Panc1 (cell line): ENCODE measurements around the gene FBXW12. TPM values are rescaled to one million over a fixed set of nuclear protein-coding genes. Genes with fewer than 3 reads are reported as not detected.
"Not testable (repeated sequence)": the region's sequence is repeated elsewhere in the genome, so short reads cannot be mapped to it uniquely, and the experiment has no call there.

Experiments
- ATAC-seq: fragments of 200-7000 bp; cut with Tn5 transposase; 2 replicates; pipeline ENCODE4 v1.9.1; 2020; ENCODE audit warnings: mild to moderate bottlenecking, moderate library complexity
- Bru-seq: library from RNA; stranded (reverse); fragments of 400-500 nt; gene quantifications from one replicate; lab custom pipeline; 2021; lab: Mats Ljungman, UMichigan
- BruChase-seq, 2 experiments: library from RNA; stranded (reverse); fragments of 400-500 nt; gene quantifications; one replicate each; lab custom pipeline; 2021; lab: Mats Ljungman, UMichigan
- BruUV-seq: library from RNA; stranded (reverse); fragments of 400-500 nt; replicated peaks from 2 replicates; lab custom pipeline; 2021; lab: Mats Ljungman, UMichigan
- CTCF ChIA-PET: fragments of 300-600 bp; sonication (Branson Sonifier 250); formaldehyde crosslinking; loops from one replicate; lab custom pipeline; 2022; ENCODE audit warnings: antibody characterized with exemption; lab: Charles Lee
- POLR2A ChIA-PET: fragments of 300-600 bp; sonication (Branson Sonifier 250); formaldehyde crosslinking; loops from one replicate; lab custom pipeline; 2022; ENCODE audit warnings: antibody characterized with exemption; lab: Charles Lee
- DNase-seq: peaks from one replicate; pipeline ENCODE4 v3.0.0-alpha.2; 2010; ENCODE audit warnings: low read depth, low spot score
- H3K27ac ChIP-seq: 2 replicates; pipeline ENCODE4 v1.5.1; 2011; ENCODE audit warnings: mild to moderate bottlenecking, low read length, inconsistent platforms
- H3K27me3 ChIP-seq: fragments of 200-500 bp; sonication (Bioruptor generic); 2 replicates; pipeline ENCODE4 v1.6.0; 2014; ENCODE audit warnings: low read length, inconsistent platforms; ENCODE audit not compliant: control insufficient read depth, insufficient read depth
- H3K36me3 ChIP-seq: fragments of 200-500 bp; sonication (Bioruptor generic); 2 replicates; pipeline ENCODE4 v1.5.1; 2014; ENCODE audit warnings: inconsistent platforms, mild to moderate bottlenecking, low read length, moderate library complexity; ENCODE audit not compliant: control insufficient read depth, insufficient read depth
- H3K4me1 ChIP-seq: 2 replicates; pipeline ENCODE4 v1.5.1; 2011; ENCODE audit warnings: inconsistent platforms, mild to moderate bottlenecking, low read length, moderate library complexity; ENCODE audit not compliant: control insufficient read depth, insufficient read depth
- H3K4me3 ChIP-seq, 2 experiments: 2 replicates each; pipeline ENCODE4 v1.5.1; 2011 to 2012; ENCODE audit warnings: low read depth in 2 of 2, low read length in 2 of 2, mild to moderate bottlenecking in 2 of 2, inconsistent platforms in 1 of 2, moderate library complexity in 1 of 2
- H3K9me3 ChIP-seq: fragments of 200-500 bp; sonication (Bioruptor generic); 2 replicates; pipeline ENCODE4 v1.5.1; 2014; ENCODE audit warnings: low read depth, mild to moderate bottlenecking, inconsistent platforms, low read length, moderate library complexity; ENCODE audit not compliant: control insufficient read depth, insufficient read depth
- CTCF ChIP-seq: fragments of 450-650 bp; IDR thresholded peaks from 2 replicates; pipeline ENCODE4 v1.5.1; 2017; ENCODE audit warnings: mild to moderate bottlenecking
- POLR2AphosphoS5 ChIP-seq: IDR thresholded peaks from 2 replicates; pipeline ENCODE4 v1.6.1; 2012; ENCODE audit warnings: mild to moderate bottlenecking, low read depth, low read length, moderate library complexity
- SIN3A ChIP-seq: IDR thresholded peaks from 2 replicates; pipeline ENCODE4 v1.6.1; 2012; ENCODE audit warnings: low read depth, mild to moderate bottlenecking, low read length, moderate library complexity, borderline replicate concordance; ENCODE audit not compliant: insufficient read depth
- TCF7L2 ChIP-seq: IDR thresholded peaks from 2 replicates; pipeline ENCODE4 v1.6.1; 2011; ENCODE audit warnings: mild to moderate bottlenecking, low read depth, low read length, inconsistent platforms
- in situ Hi-C: cut with HindIII; loops from 2 replicates; pipeline ENCODE4 v1.10.0; 2016; ENCODE audit warnings: low sequenced_read_pairs, low pct_unique_long_range_greater_than_20kb
- intact Hi-C: fragments of 100-400 bp; cut with micrococcal nuclease; formaldehyde crosslinking; loops from one replicate; pipeline ENCODE4 v1.10.0; 2022; ENCODE audit not compliant: unreplicated experiment
- long read RNA-seq: library from polyadenylated mRNA; unstranded; transcript quantifications from one replicate; pipeline ENCODE4 v2.0.0, GENCODE V29; 2021; ENCODE audit not compliant: unreplicated experiment
- polyA plus RNA-seq: library from polyadenylated mRNA; unstranded; fragments of >200 nt; gene quantifications from one replicate; pipeline ENCODE4 v1.2.1, GENCODE V29; 2012; ENCODE audit warnings: missing spikeins; ENCODE audit not compliant: insufficient read length
- total RNA-seq: library from RNA; stranded (reverse); gene quantifications from one replicate; pipeline ENCODE4 v1.2.1, GENCODE V29; 2021; ENCODE audit not compliant: unreplicated experiment
- TF ChIP-seq, protein P1 (sequence below), 2 experiments: IDR thresholded peaks; 2 replicates each; pipeline ENCODE4 v1.6.1; 2011 to 2012; ENCODE audit warnings: low read depth in 2 of 2, control low read depth in 1 of 2, low read length in 1 of 2, mild to moderate bottlenecking in 1 of 2, moderate library complexity in 1 of 2; ENCODE audit not compliant: insufficient read depth in 1 of 2

Gene FBXW12
- not detected for total RNA-seq
- not detected for polyA plus RNA-seq
- Bru-seq, nascent RNA: not detected
- percentile 14 among the genes with signal in this experiment for BruChase-seq, experiment 1, labeled RNA remaining after a 2-hour chase
- BruChase-seq, experiment 2, labeled RNA remaining after a 6-hour chase: not detected
- long read RNA-seq: 0 reads

- ChIA-PET CTCF (no interaction called here), POLR2A (no interaction called here)
- Histone ChIP-seq H3K27ac (no peak within 1 kb of the TSS), H3K27me3 (no peaks in the 10 kb centered on the region), H3K9me3 (no peaks in the 10 kb centered on the region), H3K36me3 (no peaks in the 10 kb centered on the region), H3K4me1 (no peaks in the 10 kb centered on the region), H3K4me3 (no peak within 1 kb of the TSS)
- no peak for DNase-seq
- no peak for ATAC-seq
- in situ Hi-C loops: no loop called here
- no peak for TF ChIP-seq SIN3A
- TF ChIP-seq CTCF: no peak
- no peak for TF ChIP-seq POLR2AphosphoS5
- TF ChIP-seq, protein P1, sequence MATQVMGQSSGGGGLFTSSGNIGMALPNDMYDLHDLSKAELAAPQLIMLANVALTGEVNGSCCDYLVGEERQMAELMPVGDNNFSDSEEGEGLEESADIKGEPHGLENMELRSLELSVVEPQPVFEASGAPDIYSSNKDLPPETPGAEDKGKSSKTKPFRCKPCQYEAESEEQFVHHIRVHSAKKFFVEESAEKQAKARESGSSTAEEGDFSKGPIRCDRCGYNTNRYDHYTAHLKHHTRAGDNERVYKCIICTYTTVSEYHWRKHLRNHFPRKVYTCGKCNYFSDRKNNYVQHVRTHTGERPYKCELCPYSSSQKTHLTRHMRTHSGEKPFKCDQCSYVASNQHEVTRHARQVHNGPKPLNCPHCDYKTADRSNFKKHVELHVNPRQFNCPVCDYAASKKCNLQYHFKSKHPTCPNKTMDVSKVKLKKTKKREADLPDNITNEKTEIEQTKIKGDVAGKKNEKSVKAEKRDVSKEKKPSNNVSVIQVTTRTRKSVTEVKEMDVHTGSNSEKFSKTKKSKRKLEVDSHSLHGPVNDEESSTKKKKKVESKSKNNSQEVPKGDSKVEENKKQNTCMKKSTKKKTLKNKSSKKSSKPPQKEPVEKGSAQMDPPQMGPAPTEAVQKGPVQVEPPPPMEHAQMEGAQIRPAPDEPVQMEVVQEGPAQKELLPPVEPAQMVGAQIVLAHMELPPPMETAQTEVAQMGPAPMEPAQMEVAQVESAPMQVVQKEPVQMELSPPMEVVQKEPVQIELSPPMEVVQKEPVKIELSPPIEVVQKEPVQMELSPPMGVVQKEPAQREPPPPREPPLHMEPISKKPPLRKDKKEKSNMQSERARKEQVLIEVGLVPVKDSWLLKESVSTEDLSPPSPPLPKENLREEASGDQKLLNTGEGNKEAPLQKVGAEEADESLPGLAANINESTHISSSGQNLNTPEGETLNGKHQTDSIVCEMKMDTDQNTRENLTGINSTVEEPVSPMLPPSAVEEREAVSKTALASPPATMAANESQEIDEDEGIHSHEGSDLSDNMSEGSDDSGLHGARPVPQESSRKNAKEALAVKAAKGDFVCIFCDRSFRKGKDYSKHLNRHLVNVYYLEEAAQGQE (IDR thresholded peaks at IDR 0.05; ENCODE audit: insufficient read depth in 1 of 2, low read depth in 2 of 2, low read length in 1 of 2): no peak
- no peak for TF ChIP-seq TCF7L2
- intact Hi-C loops: no loop called here
- BruUV-seq: no TSS peak
Measured at GRCh38 chr3:48371651-48372376, at the start of gene FBXW12. Gene FBXW12, plus strand, starts transcription at chr3:48372219. Its CDS starts 549 bp downstream, at chr3:48372768.

GRCh38 chr3:48331706-48332435 lies 40.1 kb upstream of the FBXW12 start:
- H3K27me3 ChIP-seq, in situ Hi-C loops, H3K4me3 ChIP-seq, DNase-seq, intact Hi-C loops, CTCF ChIA-PET, BruUV-seq, H3K27ac ChIP-seq, H3K4me1 ChIP-seq, ATAC-seq, POLR2A ChIA-PET, H3K9me3 ChIP-seq, H3K36me3 ChIP-seq: not testable (repeated sequence)

- CTCF ChIA-PET, BruUV-seq, ATAC-seq, H3K36me3 ChIP-seq, intact Hi-C loops, DNase-seq, in situ Hi-C loops, H3K9me3 ChIP-seq, H3K4me3 ChIP-seq, H3K27me3 ChIP-seq, H3K4me1 ChIP-seq, H3K27ac ChIP-seq: not testable (repeated sequence)
- POLR2A ChIA-PET: interaction anchor here (0.6 kb wide), 1 partner anchor 197 kb away, joined by 10 read pairs; no protein-coding TSS in a partner anchor
Measured at GRCh38 chr3:48333346-48334245, 38.4 kb upstream of the FBXW12 start, which contains the start of gene SPINK8. Gene SPINK8, minus strand, starts transcription at chr3:48333661. Its CDS starts 5,320 bp downstream, at chr3:48328341.
